ENCODE data around the gene HGS. TPM values are rescaled to one million over a fixed set of nuclear protein-coding genes. Genes with fewer than 3 reads are reported as not detected.

Gene HGS
- total RNA-seq, 1 donor from 2014 or later = 72.9 TPM

DNA sequence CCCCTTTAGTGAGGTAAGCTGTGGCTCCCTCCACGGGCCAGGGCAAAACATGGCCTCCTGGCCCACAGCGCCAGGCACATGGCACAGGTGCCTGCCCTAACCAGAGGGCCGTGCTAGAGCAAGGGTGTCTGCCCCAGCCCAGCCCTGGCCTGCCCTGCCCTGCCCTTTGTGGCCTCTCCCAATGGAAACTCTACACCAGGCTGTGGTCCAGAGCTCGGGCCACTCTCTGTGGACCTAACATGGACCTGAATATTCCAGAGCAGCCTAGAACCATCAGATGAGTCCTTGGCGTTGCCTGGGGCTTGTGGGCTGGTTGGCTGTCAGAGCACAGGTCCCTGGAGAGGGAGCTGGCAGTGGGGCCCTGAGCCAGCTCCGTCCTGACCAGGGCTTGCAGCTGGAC, 11.4 kb downstream of the HGS start:
- no peaks in the 10 kb centered on the region for H3K9me3 ChIP-seq
- intact Hi-C loops (cut with DNase I) = no loop called here
- no peak for DNase-seq (ENCODE audit: extremely low spot score in 2 of 2)
- TF ChIP-seq POLR2AphosphoS5 (IDR thresholded peaks at IDR 0.05; ENCODE audit: insufficient read depth in 1 of 2, low read depth in 1 of 2) = no peak
- TF ChIP-seq, protein P1, sequence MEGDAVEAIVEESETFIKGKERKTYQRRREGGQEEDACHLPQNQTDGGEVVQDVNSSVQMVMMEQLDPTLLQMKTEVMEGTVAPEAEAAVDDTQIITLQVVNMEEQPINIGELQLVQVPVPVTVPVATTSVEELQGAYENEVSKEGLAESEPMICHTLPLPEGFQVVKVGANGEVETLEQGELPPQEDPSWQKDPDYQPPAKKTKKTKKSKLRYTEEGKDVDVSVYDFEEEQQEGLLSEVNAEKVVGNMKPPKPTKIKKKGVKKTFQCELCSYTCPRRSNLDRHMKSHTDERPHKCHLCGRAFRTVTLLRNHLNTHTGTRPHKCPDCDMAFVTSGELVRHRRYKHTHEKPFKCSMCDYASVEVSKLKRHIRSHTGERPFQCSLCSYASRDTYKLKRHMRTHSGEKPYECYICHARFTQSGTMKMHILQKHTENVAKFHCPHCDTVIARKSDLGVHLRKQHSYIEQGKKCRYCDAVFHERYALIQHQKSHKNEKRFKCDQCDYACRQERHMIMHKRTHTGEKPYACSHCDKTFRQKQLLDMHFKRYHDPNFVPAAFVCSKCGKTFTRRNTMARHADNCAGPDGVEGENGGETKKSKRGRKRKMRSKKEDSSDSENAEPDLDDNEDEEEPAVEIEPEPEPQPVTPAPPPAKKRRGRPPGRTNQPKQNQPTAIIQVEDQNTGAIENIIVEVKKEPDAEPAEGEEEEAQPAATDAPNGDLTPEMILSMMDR (IDR thresholded peaks at IDR 0.05) = no peak
- no peak for TF ChIP-seq POLR2A (IDR thresholded peaks at IDR 0.05)
- H3K4me3 ChIP-seq = no peak overlapping the region
- H3K36me3 ChIP-seq = peaks cover 0 to 83% of the 10 kb centered on the region in 2 donors
- no peaks in the 10 kb centered on the region for H3K27me3 ChIP-seq
- H3K27ac ChIP-seq = no peak overlapping the region
- no peaks in the 10 kb centered on the region for H3K4me1 ChIP-seq

- intact Hi-C loops (cut with DNase I) = no loop called here
- Histone ChIP-seq H3K27me3 (no peaks in the 10 kb centered on the region), H3K4me3 (no peak overlapping the region), H3K27ac (no peak overlapping the region), H3K36me3 (peaks cover 0 to 83% of the 10 kb centered on the region in 2 donors), H3K4me1 (peaks cover under 1% of the 10 kb centered on the region), H3K9me3 (no peaks in the 10 kb centered on the region)
- DNase-seq (ENCODE audit: extremely low spot score in 2 of 2) = no peak
- TF ChIP-seq POLR2A (IDR thresholded peaks at IDR 0.05) (no peak), POLR2AphosphoS5 (IDR thresholded peaks at IDR 0.05; ENCODE audit: insufficient read depth in 1 of 2, low read depth in 1 of 2) (no peak)
- TF ChIP-seq, protein P1 (IDR thresholded peaks at IDR 0.05) = no peak
Observed at GRCh38 chr17:81695801-81696200, 12.0 kb downstream of the HGS start.

DNA sequence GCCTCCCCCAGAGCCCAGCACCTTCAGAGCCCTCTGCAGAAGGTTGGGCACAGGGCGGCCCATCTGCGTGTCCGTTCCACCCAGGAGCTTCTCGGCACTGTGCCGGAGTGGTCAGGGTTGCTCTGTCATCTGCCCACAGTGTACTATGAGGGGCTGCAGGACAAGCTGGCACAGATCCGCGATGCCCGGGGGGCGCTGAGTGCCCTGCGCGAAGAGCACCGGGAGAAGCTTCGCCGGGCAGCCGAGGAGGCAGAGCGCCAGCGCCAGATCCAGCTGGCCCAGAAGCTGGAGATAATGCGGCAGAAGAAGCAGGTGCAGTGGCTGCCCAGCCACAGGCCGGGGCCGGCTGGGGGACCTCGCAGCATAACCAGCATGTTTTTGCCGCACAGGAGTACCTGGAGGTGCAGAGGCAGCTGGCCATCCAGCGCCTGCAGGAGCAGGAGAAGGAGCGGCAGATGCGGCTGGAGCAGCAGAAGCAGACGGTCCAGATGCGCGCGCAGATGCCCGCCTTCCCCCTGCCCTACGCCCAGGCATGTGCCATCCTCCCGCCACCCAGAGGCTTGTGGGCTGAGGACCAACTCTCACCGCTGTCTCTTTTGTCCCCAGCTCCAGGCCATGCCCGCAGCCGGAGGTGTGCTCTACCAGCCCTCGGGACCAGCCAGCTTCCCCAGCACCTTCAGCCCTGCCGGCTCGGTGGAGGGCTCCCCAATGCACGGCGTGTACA, 12.6 kb downstream of the HGS start:
- H3K27ac ChIP-seq = no peak overlapping the region
- peaks cover 0 to 83% of the 10 kb centered on the region in 2 donors for H3K36me3 ChIP-seq
- H3K27me3 ChIP-seq = no peaks in the 10 kb centered on the region
- H3K4me1 ChIP-seq = peaks cover 7% of the 10 kb centered on the region
- no peak for DNase-seq (ENCODE audit: extremely low spot score in 2 of 2)
- H3K9me3 ChIP-seq = no peaks in the 10 kb centered on the region
- TF ChIP-seq POLR2A (IDR thresholded peaks at IDR 0.05) (no peak), POLR2AphosphoS5 (IDR thresholded peaks at IDR 0.05; ENCODE audit: insufficient read depth in 1 of 2, low read depth in 1 of 2) (no peak)
- TF ChIP-seq, protein P1 (IDR thresholded peaks at IDR 0.05) = no peak
- intact Hi-C loops (cut with DNase I) = no loop called here
- H3K4me3 ChIP-seq = no peak overlapping the region

DNA sequence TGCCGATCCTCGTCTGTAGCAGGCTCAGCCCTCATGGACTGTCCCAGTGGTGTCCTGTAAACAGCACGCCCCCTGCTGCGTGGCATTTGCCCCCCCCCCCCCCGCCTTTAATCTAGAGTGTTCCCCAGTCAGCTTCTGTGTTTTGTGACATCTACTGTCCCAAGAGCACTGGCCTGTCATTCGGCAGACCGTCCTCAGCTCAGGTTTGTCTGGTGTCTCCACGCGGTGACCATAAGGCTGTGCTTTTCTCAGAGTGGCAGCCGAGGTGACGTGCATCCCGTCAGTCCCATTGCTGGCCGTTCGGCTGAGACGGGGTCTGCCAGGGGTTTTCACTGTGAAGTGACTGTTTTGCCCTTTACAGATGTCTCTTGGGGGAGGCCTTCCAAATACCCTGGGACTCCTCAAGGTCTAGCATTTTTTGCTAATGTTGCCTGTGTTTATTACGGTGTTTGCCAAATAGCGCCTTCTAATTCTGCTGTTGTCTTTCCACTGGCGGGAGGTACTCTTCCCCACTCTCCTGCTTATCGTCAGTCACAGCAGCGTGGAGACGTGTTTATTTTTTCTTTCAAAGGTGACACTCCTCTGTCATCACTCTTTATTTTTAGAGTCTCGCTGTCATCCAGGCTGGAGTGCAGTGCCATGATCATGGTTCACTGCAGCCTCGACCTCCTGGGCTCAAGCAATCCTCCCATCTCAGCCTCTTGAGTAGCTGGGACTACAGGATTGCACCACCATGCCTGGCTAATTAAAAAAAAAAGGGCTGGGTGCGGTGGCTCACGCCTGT, 13.6 kb downstream of the HGS start:
- peaks cover 17% of the 10 kb centered on the region for H3K4me1 ChIP-seq
- no peak overlapping the region for H3K4me3 ChIP-seq
- no peaks in the 10 kb centered on the region for H3K27me3 ChIP-seq
- peaks cover 0 to 77% of the 10 kb centered on the region in 2 donors for H3K36me3 ChIP-seq
- TF ChIP-seq POLR2A (IDR thresholded peaks at IDR 0.05) (no peak), POLR2AphosphoS5 (IDR thresholded peaks at IDR 0.05; ENCODE audit: insufficient read depth in 1 of 2, low read depth in 1 of 2) (no peak)
- TF ChIP-seq, protein P1 (IDR thresholded peaks at IDR 0.05) = no peak
- H3K9me3 ChIP-seq = no peaks in the 10 kb centered on the region
- DNase-seq (ENCODE audit: extremely low spot score in 2 of 2) = no peak
- no peak overlapping the region for H3K27ac ChIP-seq
- intact Hi-C loops (cut with DNase I) = no loop called here

All from vagina (tissue), 2 donors.